ENCODE results near the gene ST3GAL6.

GRCh38 chr3:98809557-98809956 is 46.4 kb downstream of the ST3GAL6 start:
- no peak for TF ChIP-seq EZH2 (IDR thresholded peaks at IDR 0.05; ENCODE audit: borderline replicate concordance, low read length)
- no peak for TF ChIP-seq CTCF (IDR thresholded peaks at IDR 0.05; ENCODE audit: low read length)
